K562 (cell line): ENCODE data around the gene TULP1. TPM values are rescaled to one million over a fixed set of nuclear protein-coding genes. Genes with fewer than 3 reads are reported as not detected.

Source experiments
- ATAC-seq: fragments of 200-7000 bp; cut with Tn5 transposase; 3 replicates; pipeline ENCODE4 v1.9.1; 2020; ENCODE audit warnings: moderate library complexity
- BruUV-seq: library from RNA; stranded (reverse); fragments of 400-500 nt; replicated peaks from 2 replicates; lab custom pipeline; 2021; lab: Mats Ljungman, UMichigan
- CTCF ChIA-PET: fragments of 300-600 bp; formaldehyde crosslinking; extraction: SDS; loops from one replicate; lab custom pipeline; 2021; ENCODE audit warnings: low intra/inter-chr PET ratio; lab: Yijun Ruan, JAX
- POLR2A ChIA-PET: fragments of 300-600, 350-650 bp; sonication (Branson Sonifier 250); formaldehyde crosslinking; extraction: SDS; loops from one replicate; lab custom pipeline; 2021; ENCODE audit warnings: antibody characterized with exemption, inconsistent platforms; lab: Yijun Ruan, JAX
- DNase-seq, 4 experiments: peaks; one replicate each; pipeline versions ENCODE4 v3.0.0 to v3.0.0-alpha.2; 2011 to 2018; ENCODE audit warnings: low spot score in 3 of 4, mixed read lengths in 3 of 4; ENCODE audit errors: extremely low read depth in 1 of 4
- FAIRE-seq: peaks from 2 replicates; lab custom pipeline; 2011; peaks lifted over from hg19 to GRCh38; lab: Jason Lieb, UNC
- H2AFZ ChIP-seq: 2 replicates; pipeline ENCODE4 v1.6.0; 2011; ENCODE audit warnings: low read depth, low read length, control low read depth, inconsistent platforms
- H3K27ac ChIP-seq: fragments of 200-600 bp; 3 replicates; pipeline ENCODE4 v1.8.0; 2011; ENCODE audit warnings: low read depth, mild to moderate bottlenecking, control low read depth, inconsistent platforms, low read length, moderate library complexity, mixed read lengths; ENCODE audit errors: extremely low read depth
- H3K27me3 ChIP-seq, 2 experiments: fragments of 300-600 bp in 1 of 2; 2 replicates in 1 of 2; 3 replicates in 1 of 2; pipeline versions ENCODE4 v1.6.0 to v1.8.0; 2011; ENCODE audit warnings: inconsistent platforms in 2 of 2, low read length in 2 of 2, mild to moderate bottlenecking in 1 of 2, mixed read lengths in 1 of 2, moderate library complexity in 1 of 2; ENCODE audit not compliant: control insufficient read depth in 2 of 2, insufficient read depth in 2 of 2
- H3K36me3 ChIP-seq: fragments of 300-600 bp; 3 replicates; pipeline ENCODE4 v1.8.0; 2011; ENCODE audit warnings: mild to moderate bottlenecking, low read length, inconsistent platforms; ENCODE audit not compliant: control insufficient read depth, insufficient read depth
- H3K4me1 ChIP-seq, 2 experiments: fragments of 200-600 bp in 1 of 2; replicated peaks in 1 of 2; 2 replicates in 1 of 2; 3 replicates in 1 of 2; pipeline versions ENCODE4 v1.5.1 to v1.8.0; 2011; ENCODE audit warnings: inconsistent platforms in 2 of 2, low read length in 2 of 2, mild to moderate bottlenecking in 1 of 2, mixed read lengths in 1 of 2, moderate library complexity in 1 of 2; ENCODE audit not compliant: control insufficient read depth in 2 of 2, insufficient read depth in 2 of 2
- H3K4me2 ChIP-seq: 2 replicates; pipeline ENCODE4 v1.6.1; 2011; ENCODE audit warnings: low read length, control low read depth, inconsistent platforms, mixed read lengths; ENCODE audit not compliant: insufficient read depth
- H3K4me3 ChIP-seq: fragments of 200-600 bp; sonication (generic), shearing (Covaris generic); 2 replicates; pipeline ENCODE4 v1.5.1; 2016; ENCODE audit warnings: control low read depth, inconsistent platforms
- H3K79me2 ChIP-seq: fragments of 200-600 bp; 3 replicates; pipeline ENCODE4 v1.8.0; 2011; ENCODE audit warnings: low read length, inconsistent platforms; ENCODE audit not compliant: control insufficient read depth, insufficient read depth
- H3K9ac ChIP-seq, 2 experiments: 2 replicates each; pipeline versions ENCODE4 v1.6.0 to v1.6.1; 2011; ENCODE audit warnings: low read depth in 2 of 2, low read length in 2 of 2, control low read depth in 1 of 2, inconsistent platforms in 1 of 2, mild to moderate bottlenecking in 1 of 2, mixed read lengths in 1 of 2; ENCODE audit not compliant: insufficient read depth in 1 of 2
- H3K9me1 ChIP-seq: one replicate; pipeline ENCODE4 v1.6.0; 2011; ENCODE audit warnings: inconsistent platforms, mild to moderate bottlenecking, low read length, moderate library complexity; ENCODE audit not compliant: control insufficient read depth, insufficient read depth
- H3K9me3 ChIP-seq: replicated peaks from 2 replicates; pipeline ENCODE4 v1.5.1; 2011; ENCODE audit warnings: low read depth, low read length, inconsistent platforms; ENCODE audit not compliant: control insufficient read depth, insufficient read depth
- H4K20me1 ChIP-seq: replicated peaks from 2 replicates; pipeline ENCODE4 v1.6.1; 2011; ENCODE audit warnings: low read length, inconsistent platforms, mixed read lengths; ENCODE audit not compliant: control insufficient read depth, insufficient read depth
- ADNP ChIP-seq: fragments of 200-800 bp; sonication (Bioruptor generic); IDR thresholded peaks from 2 replicates; pipeline ENCODE4 v1.6.1; 2016; ENCODE audit warnings: missing genetic modification characterization, missing compliant biosample characterization
- BRD4 ChIP-seq: fragments of 200-600 bp; sonication (generic); IDR thresholded peaks from 2 replicates; pipeline ENCODE4 v1.6.1; 2017; ENCODE audit warnings: inconsistent platforms
- MEIS2 ChIP-seq: fragments of 450-650 bp; IDR thresholded peaks from 2 replicates; pipeline ENCODE4 v1.6.1; 2014; ENCODE audit warnings: mild to moderate bottlenecking; ENCODE audit not compliant: partially characterized antibody
- PRMT5 ChIP-seq: sonication (generic); formaldehyde crosslinking; IDR thresholded peaks from 2 replicates; pipeline ENCODE4 v1.5.0; 2020; ENCODE audit warnings: missing genetic modification reagents
- RBM34 ChIP-seq: fragments of 200-400 bp; formaldehyde crosslinking; IDR thresholded peaks from 2 replicates; pipeline ENCODE4 v1.6.1; 2018; ENCODE audit warnings: low read length, borderline replicate concordance; ENCODE audit not compliant: insufficient read depth
- SMAD3 ChIP-seq: fragments of 450-650 bp; formaldehyde crosslinking; conservative IDR thresholded peaks from 2 replicates; pipeline ENCODE4 v1.4.0; 2020; ENCODE audit warnings: mild to moderate bottlenecking
- TEAD2 ChIP-seq: fragments of 450-650 bp; IDR thresholded peaks from 2 replicates; pipeline ENCODE4 v1.6.1; 2016; ENCODE audit warnings: missing genetic modification characterization, control low read depth, missing compliant biosample characterization
- TFAM ChIP-seq: fragments of 250-450 bp; sonication (Bioruptor Pico); conservative IDR thresholded peaks from 2 replicates; pipeline ENCODE4 v1.5.0; 2021; ENCODE audit warnings: mild to moderate bottlenecking, moderate library complexity
- ZBTB33 ChIP-seq: sonication (generic); formaldehyde crosslinking; IDR thresholded peaks from 2 replicates; pipeline ENCODE4 v1.8.1; 2023; ENCODE audit warnings: mild to moderate bottlenecking, missing genetic modification reagents
- ZNF507 ChIP-seq: conservative IDR thresholded peaks from 2 replicates; pipeline ENCODE4 v1.6.1; 2017; ENCODE audit warnings: missing genetic modification characterization, missing compliant biosample characterization
- ZNF699 ChIP-seq: fragments of 250-450 bp; sonication (Bioruptor Pico); IDR thresholded peaks from 2 replicates; pipeline ENCODE4 v1.8.0; 2021; ENCODE audit warnings: mild to moderate bottlenecking, moderate library complexity; ENCODE audit not compliant: insufficient replicate concordance
- ZNF764 ChIP-seq: fragments of 250-450 bp; sonication (Bioruptor Pico); IDR thresholded peaks from 2 replicates; pipeline ENCODE4 v1.4.0; 2020; ENCODE audit warnings: low read depth, mild to moderate bottlenecking, moderate library complexity
- WGBS: fragments of 100-300 bp; shearing (Covaris generic); methylation state at CpG from one replicate; pipeline ENCODE4 v1.1.6; 2016; ENCODE audit warnings: low coverage, mixed read lengths; ENCODE audit not compliant: insufficient coverage; ENCODE audit errors: missing lambda C conversion rate; 5-methylcytosine and 5-hydroxymethylcytosine counted together
- in situ Hi-C: fragments of 300-500 bp; cut with MboI; formaldehyde crosslinking; loops from 4 replicates; pipeline ENCODE4 v1.15.0; 2018; ENCODE audit warnings: inconsistent platforms, mixed read lengths
- intact Hi-C: fragments of 100-400 bp; cut with micrococcal nuclease; formaldehyde crosslinking; loops from 2 replicates; pipeline ENCODE4 v1.14.2; 2022
- polyA plus RNA-seq, 8 experiments: library from polyadenylated mRNA; depleted of rRNA in 4 of 8; stranded (reverse) in 5 of 8; unstranded in 3 of 8; fragments of >200 nt; fragmentation: Nextera tagmentation in 2 of 8; fragmentation: Illumina TruSeq in 1 of 8; extraction: Ambion mirVana in 2 of 8; extraction: Trizol in 1 of 8; gene quantifications; 2 replicates each; pipeline versions ENCODE4 v1.2.1 to v1.2.3, GENCODE V29; 2011 to 2014; ENCODE audit warnings: inconsistent platforms in 1 of 8, missing spikeins in 1 of 8
- total RNA-seq, 7 experiments: library from RNA; depleted of rRNA in 6 of 7; stranded (reverse); fragments of >200 nt in 6 of 7; fragmentation: Illumina TruSeq in 2 of 7; extraction: Trizol in 2 of 7; gene quantifications; 2 replicates each; pipeline versions ENCODE4 v1.2.1 to v1.2.3, GENCODE V29; 2011 to 2021; ENCODE audit warnings: low replicate concordance in 1 of 7
- TF ChIP-seq, protein P1 (sequence below), 2 experiments: IDR thresholded peaks; 2 replicates each; pipeline ENCODE4 v1.6.1; 2011; ENCODE audit warnings: borderline replicate concordance in 1 of 2, control low read depth in 1 of 2, low read depth in 1 of 2, low read length in 1 of 2, mild to moderate bottlenecking in 1 of 2, mixed read lengths in 1 of 2, moderate library complexity in 1 of 2; ENCODE audit not compliant: insufficient read depth in 1 of 2, insufficient read length in 1 of 2, poor library complexity in 1 of 2, severe bottlenecking in 1 of 2; ENCODE audit errors: extremely low read depth in 1 of 2
- TF ChIP-seq, protein P2 (sequence below): fragments of 250-450 bp; sonication (Bioruptor Pico); IDR thresholded peaks from 2 replicates; pipeline ENCODE4 v1.4.0; 2020
- TF ChIP-seq, protein P3 (sequence below): fragments of 450-650 bp; conservative IDR thresholded peaks from 2 replicates; pipeline ENCODE4 v1.6.1; 2016; ENCODE audit warnings: missing genetic modification characterization, low read depth, mild to moderate bottlenecking, control low read depth, missing compliant biosample characterization

TULP1 gene
- total and polyA plus RNA-seq, 9 of the 15 experiments (the other 6 are each of a cell fraction or from before 2014, with no cell fraction given), result 0.06 to 0.17 (median 0.09) TPM; not detected in 6

DNA sequence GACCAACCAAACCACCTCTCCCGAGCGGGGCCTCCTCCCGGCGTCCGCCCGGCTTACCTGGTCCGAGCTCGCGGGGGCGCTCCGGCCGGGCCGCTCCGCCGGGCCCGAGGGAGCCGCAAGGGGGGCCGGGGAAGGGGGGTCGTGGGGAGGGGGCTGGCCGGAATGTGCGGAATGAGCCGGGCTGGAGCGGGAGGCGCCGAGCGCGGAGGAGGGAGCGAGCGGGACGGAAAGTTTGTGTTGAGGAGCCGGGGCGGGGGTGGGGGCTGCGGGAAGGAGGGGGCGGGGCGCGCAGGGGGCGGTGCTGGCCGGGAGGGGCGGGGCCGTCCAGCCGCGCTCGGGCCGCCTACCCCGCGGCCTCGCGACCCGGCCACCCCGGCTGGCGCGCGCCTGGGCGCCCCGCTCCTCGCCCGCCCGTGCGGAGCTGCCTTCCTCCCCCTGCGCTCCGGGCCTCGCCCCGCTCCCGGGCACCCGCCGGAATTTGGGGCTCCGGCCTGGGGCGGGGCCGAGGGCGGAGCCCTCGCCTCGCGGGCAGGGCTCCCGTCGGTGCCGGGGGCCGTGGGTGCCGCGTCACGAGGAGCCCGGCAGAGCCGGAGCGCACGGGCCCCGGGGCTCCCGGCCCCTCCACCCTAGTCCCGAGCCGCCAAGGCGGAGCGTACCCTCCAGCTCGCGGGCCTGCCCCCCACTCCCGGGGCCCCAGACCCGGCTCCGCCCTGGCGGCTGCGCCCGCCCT, 15.7 kb downstream of the TULP1 start, which contains the start of gene TEAD3:
TSS of gene TEAD3 (minus strand) at position 239 of the 730 bp plus-strand sequence.
- ATAC-seq (peak; percentile 66), FAIRE-seq (no peak), DNase-seq (peak; percentile 82 to 98 (median 98))
- no peaks in the 10 kb centered on the region for H3K9me3 ChIP-seq
- H3K4me1 ChIP-seq, result peaks cover 34 to 53% of the 10 kb centered on the region in 2 experiments
- no peaks in the 10 kb centered on the region for H3K36me3 ChIP-seq
- POLR2A ChIA-PET, result interaction anchor here (0.6 to 3.5 kb wide), 17 partner anchors 9 to 1154 kb away, joined by 3 to 50 read pairs (median 3); partner anchors contain the start of genes RPL10A and ZNF76
- CTCF ChIA-PET, result interaction anchor here (0.7 kb wide), 1 partner anchor 686 kb away, joined by 3 read pairs; no protein-coding TSS in a partner anchor
- intact Hi-C loops, result no loop called here
- peak within 1 kb of the TSS; percentile 93 to 97 for H3K9ac ChIP-seq
- in situ Hi-C loops, result no loop called here
- H4K20me1 ChIP-seq, result peaks cover 18% of the 10 kb centered on the region; the same call in 1 of the 2 replicates
- peak within 1 kb of the TSS; percentile 95 for H3K27ac ChIP-seq
- no peaks in the 10 kb centered on the region for H3K27me3 ChIP-seq
- peaks cover 3% of the 10 kb centered on the region for H3K9me1 ChIP-seq
- peak within 1 kb of the TSS; percentile 69 for H3K4me3 ChIP-seq
- peak within 1 kb of the TSS; percentile 79 for H3K4me2 ChIP-seq
- BruUV-seq, result no TSS peak
- peak within 1 kb of the TSS; percentile 84 for H2AFZ ChIP-seq
- WGBS, result 1% methylated on average over 45 of the region's 98 CpGs
- peaks cover 33% of the 10 kb centered on the region for H3K79me2 ChIP-seq
- TF ChIP-seq SMAD3 (CRISPR knock-in tag) (no peak), ZNF699 (no peak), TEAD2 (no peak), BRD4 (no peak), RBM34 (no peak), ZNF764 (CRISPR knock-in tag) (no peak), ADNP (tag) (no peak), ZNF507 (tag) (no peak), ZBTB33 (CRISPR knock-in tag) (no peak), MEIS2 (no peak), PRMT5 (no peak), TFAM (no peak)
- TF ChIP-seq, protein P1, sequence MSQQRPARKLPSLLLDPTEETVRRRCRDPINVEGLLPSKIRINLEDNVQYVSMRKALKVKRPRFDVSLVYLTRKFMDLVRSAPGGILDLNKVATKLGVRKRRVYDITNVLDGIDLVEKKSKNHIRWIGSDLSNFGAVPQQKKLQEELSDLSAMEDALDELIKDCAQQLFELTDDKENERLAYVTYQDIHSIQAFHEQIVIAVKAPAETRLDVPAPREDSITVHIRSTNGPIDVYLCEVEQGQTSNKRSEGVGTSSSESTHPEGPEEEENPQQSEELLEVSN (IDR thresholded peaks at IDR 0.05; ENCODE audit: borderline replicate concordance in 1 of 2, extremely low read depth in 1 of 2, insufficient read depth in 1 of 2, insufficient read length in 1 of 2, low read depth in 1 of 2, low read length in 1 of 2, poor library complexity in 1 of 2, severe bottlenecking in 1 of 2), result peak in 1 of 2 experiments; percentile 47
- TF ChIP-seq, protein P2, sequence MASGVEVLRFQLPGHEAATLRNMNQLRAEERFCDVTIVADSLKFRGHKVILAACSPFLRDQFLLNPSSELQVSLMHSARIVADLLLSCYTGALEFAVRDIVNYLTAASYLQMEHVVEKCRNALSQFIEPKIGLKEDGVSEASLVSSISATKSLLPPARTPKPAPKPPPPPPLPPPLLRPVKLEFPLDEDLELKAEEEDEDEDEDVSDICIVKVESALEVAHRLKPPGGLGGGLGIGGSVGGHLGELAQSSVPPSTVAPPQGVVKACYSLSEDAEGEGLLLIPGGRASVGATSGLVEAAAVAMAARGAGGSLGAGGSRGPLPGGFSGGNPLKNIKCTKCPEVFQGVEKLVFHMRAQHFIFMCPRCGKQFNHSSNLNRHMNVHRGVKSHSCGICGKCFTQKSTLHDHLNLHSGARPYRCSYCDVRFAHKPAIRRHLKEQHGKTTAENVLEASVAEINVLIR, result no peak
- TF ChIP-seq, protein P3, sequence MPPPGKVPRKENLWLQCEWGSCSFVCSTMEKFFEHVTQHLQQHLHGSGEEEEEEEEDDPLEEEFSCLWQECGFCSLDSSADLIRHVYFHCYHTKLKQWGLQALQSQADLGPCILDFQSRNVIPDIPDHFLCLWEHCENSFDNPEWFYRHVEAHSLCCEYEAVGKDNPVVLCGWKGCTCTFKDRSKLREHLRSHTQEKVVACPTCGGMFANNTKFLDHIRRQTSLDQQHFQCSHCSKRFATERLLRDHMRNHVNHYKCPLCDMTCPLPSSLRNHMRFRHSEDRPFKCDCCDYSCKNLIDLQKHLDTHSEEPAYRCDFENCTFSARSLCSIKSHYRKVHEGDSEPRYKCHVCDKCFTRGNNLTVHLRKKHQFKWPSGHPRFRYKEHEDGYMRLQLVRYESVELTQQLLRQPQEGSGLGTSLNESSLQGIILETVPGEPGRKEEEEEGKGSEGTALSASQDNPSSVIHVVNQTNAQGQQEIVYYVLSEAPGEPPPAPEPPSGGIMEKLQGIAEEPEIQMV (tag), result no peak
